HK-2 (cell line): ENCODE data around the gene PTPN4.
A peak's percentile ranks its signal among the peaks of the same experiment; 100 is the strongest.

Experiments used
- DNase-seq: peaks from one replicate; pipeline ENCODE4 v3.0.0-alpha.2; 2018; ENCODE audit not compliant: unreplicated experiment

Gene PTPN4

GRCh38 chr2:119759451-119760236 lies at the start of gene PTPN4:
TSS of gene PTPN4 (plus strand) at chr2:119759922. CDS start at chr2:119809854, 49,932 bp downstream.
- DNase-seq, result peak; percentile 98

GRCh38 chr2:119710281-119710680 lies 49.4 kb upstream of the PTPN4 start:
- DNase-seq, result no peak

- DNase-seq, result no peak
Measured at GRCh38 chr2:119711352-119711751, 48.4 kb upstream of the PTPN4 start.

GRCh38 chr2:119712571-119712970 lies 47.2 kb upstream of the PTPN4 start:
- DNase-seq, result no peak

GRCh38 chr2:119713819-119714490 lies 45.8 kb upstream of the PTPN4 start:
- DNase-seq, result no peak

GRCh38 chr2:119715409-119716283 lies 44.1 kb upstream of the PTPN4 start:
- no peak for DNase-seq

GRCh38 chr2:119716284-119716672 lies 43.4 kb upstream of the PTPN4 start:
- no peak for DNase-seq

- DNase-seq, result peak; percentile 18
Measured at GRCh38 chr2:119718501-119719260, 41.0 kb upstream of the PTPN4 start.

- DNase-seq, result no peak
Measured at GRCh38 chr2:119719261-119719627, 40.5 kb upstream of the PTPN4 start.

GRCh38 chr2:119721043-119721442 lies 38.7 kb upstream of the PTPN4 start:
- DNase-seq, result no peak

- no peak for DNase-seq
Measured at GRCh38 chr2:119721462-119721861, 38.3 kb upstream of the PTPN4 start.

- no peak for DNase-seq
Measured at GRCh38 chr2:119721904-119722303, 37.8 kb upstream of the PTPN4 start.

- no peak for DNase-seq
Measured at GRCh38 chr2:119723186-119723585, 36.5 kb upstream of the PTPN4 start.

GRCh38 chr2:119723784-119724467 lies 35.8 kb upstream of the PTPN4 start:
- DNase-seq, result no peak

- DNase-seq, result no peak
Measured at GRCh38 chr2:119724656-119725485, 34.9 kb upstream of the PTPN4 start.

- DNase-seq, result no peak
Measured at GRCh38 chr2:119727493-119727892, 32.2 kb upstream of the PTPN4 start.

- no peak for DNase-seq
Measured at GRCh38 chr2:119728421-119728820, 31.3 kb upstream of the PTPN4 start.

GRCh38 chr2:119730671-119731177 lies 29.0 kb upstream of the PTPN4 start:
- DNase-seq, result no peak

- DNase-seq, result no peak
Measured at GRCh38 chr2:119731983-119732382, 27.7 kb upstream of the PTPN4 start.

- no peak for DNase-seq
Measured at GRCh38 chr2:119732601-119733164, 27.0 kb upstream of the PTPN4 start.
